H1 (cell line): Measurements from ENCODE around the gene TIMM29.

Experiments
- CHD1 ChIP-seq: IDR thresholded peaks from 2 replicates; pipeline ENCODE4 v1.6.1; 2012; ENCODE audit warnings: low read depth, low read length, improper control_type of control experiment
- EP300 ChIP-seq, 2 experiments: IDR thresholded peaks; 1 replicate in 1 of 2; 2 replicates in 1 of 2; pipeline ENCODE4 v1.6.1; 2011 to 2012; ENCODE audit warnings: low read depth in 2 of 2, low read length in 2 of 2, mild to moderate bottlenecking in 2 of 2, borderline replicate concordance in 1 of 2, inconsistent platforms in 1 of 2, moderate library complexity in 1 of 2
- HDAC6 ChIP-seq: IDR thresholded peaks from one replicate; pipeline ENCODE4 v1.7.1; 2012; ENCODE audit warnings: low read depth, mild to moderate bottlenecking, inconsistent platforms, low read length, moderate library complexity
- KDM1A ChIP-seq: fragments of 200-600, 300-600 bp; sonication (generic); IDR thresholded peaks from 2 replicates; pipeline ENCODE4 v1.7.1; 2016; ENCODE audit warnings: mild to moderate bottlenecking, low read length, borderline replicate concordance
- NRF1 ChIP-seq: IDR thresholded peaks from 2 replicates; pipeline ENCODE4 v1.6.1; 2011; ENCODE audit warnings: mild to moderate bottlenecking, low read depth, low read length, improper control_type of control experiment
- POLR2A ChIP-seq, 2 experiments: IDR thresholded peaks; 1 replicate in 1 of 2; 2 replicates in 1 of 2; pipeline ENCODE4 v1.6.1; 2011; ENCODE audit warnings: low read depth in 2 of 2, low read length in 2 of 2, mild to moderate bottlenecking in 2 of 2; ENCODE audit errors: control extremely low read depth in 1 of 2
- SRF ChIP-seq: IDR thresholded peaks from 2 replicates; pipeline ENCODE4 v1.6.1; 2011; ENCODE audit warnings: mild to moderate bottlenecking, low read depth, low read length, moderate library complexity
- TEAD4 ChIP-seq: IDR thresholded peaks from 2 replicates; pipeline ENCODE4 v1.6.1; 2012; ENCODE audit warnings: low read depth, low read length, inconsistent platforms, mixed read lengths
- USF2 ChIP-seq: IDR thresholded peaks from 2 replicates; pipeline ENCODE4 v1.6.1; 2011; ENCODE audit warnings: low read length, improper control_type of control experiment
- TF ChIP-seq, protein P1 (sequence below), 3 experiments: IDR thresholded peaks; 1 replicate in 2 of 3; 2 replicates in 1 of 3; pipeline versions ENCODE4 v1.5.1 to v1.6.1; 2011; ENCODE audit warnings: low read length in 3 of 3, mild to moderate bottlenecking in 3 of 3, inconsistent platforms in 2 of 3, low read depth in 1 of 3, moderate library complexity in 1 of 3; ENCODE audit not compliant: insufficient read depth in 1 of 3; ENCODE audit errors: control extremely low read depth in 1 of 3
- TF ChIP-seq, protein P2 (sequence below): IDR thresholded peaks from 2 replicates; pipeline ENCODE4 v1.6.1; 2012; ENCODE audit warnings: inconsistent platforms

GRCh38 chr19:10924597-10924996 is 4.0 kb upstream of the TIMM29 start:
- TF ChIP-seq USF2 = no peak
- TF ChIP-seq, protein P1, sequence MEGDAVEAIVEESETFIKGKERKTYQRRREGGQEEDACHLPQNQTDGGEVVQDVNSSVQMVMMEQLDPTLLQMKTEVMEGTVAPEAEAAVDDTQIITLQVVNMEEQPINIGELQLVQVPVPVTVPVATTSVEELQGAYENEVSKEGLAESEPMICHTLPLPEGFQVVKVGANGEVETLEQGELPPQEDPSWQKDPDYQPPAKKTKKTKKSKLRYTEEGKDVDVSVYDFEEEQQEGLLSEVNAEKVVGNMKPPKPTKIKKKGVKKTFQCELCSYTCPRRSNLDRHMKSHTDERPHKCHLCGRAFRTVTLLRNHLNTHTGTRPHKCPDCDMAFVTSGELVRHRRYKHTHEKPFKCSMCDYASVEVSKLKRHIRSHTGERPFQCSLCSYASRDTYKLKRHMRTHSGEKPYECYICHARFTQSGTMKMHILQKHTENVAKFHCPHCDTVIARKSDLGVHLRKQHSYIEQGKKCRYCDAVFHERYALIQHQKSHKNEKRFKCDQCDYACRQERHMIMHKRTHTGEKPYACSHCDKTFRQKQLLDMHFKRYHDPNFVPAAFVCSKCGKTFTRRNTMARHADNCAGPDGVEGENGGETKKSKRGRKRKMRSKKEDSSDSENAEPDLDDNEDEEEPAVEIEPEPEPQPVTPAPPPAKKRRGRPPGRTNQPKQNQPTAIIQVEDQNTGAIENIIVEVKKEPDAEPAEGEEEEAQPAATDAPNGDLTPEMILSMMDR (IDR thresholded peaks at IDR 0.05; ENCODE audit: control extremely low read depth in 1 of 3, insufficient read depth in 1 of 3, low read depth in 1 of 3, low read length in 3 of 3) = no peak
- no peak for TF ChIP-seq SRF
- TF ChIP-seq TEAD4 = no peak
- TF ChIP-seq EP300 (IDR thresholded peaks at IDR 0.05; ENCODE audit: borderline replicate concordance in 1 of 2, low read depth in 2 of 2, low read length in 2 of 2) = no peak
- TF ChIP-seq, protein P2, sequence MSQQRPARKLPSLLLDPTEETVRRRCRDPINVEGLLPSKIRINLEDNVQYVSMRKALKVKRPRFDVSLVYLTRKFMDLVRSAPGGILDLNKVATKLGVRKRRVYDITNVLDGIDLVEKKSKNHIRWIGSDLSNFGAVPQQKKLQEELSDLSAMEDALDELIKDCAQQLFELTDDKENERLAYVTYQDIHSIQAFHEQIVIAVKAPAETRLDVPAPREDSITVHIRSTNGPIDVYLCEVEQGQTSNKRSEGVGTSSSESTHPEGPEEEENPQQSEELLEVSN = no peak
- no peak for TF ChIP-seq HDAC6
- no peak for TF ChIP-seq KDM1A
- TF ChIP-seq CHD1 = no peak
- TF ChIP-seq POLR2A (IDR thresholded peaks at IDR 0.05; ENCODE audit: control extremely low read depth in 1 of 2, low read depth in 2 of 2, low read length in 2 of 2) = no peak
- no peak for TF ChIP-seq NRF1
